DOHH2 (cell line): Measurements from ENCODE around the gene SLC6A13.
"Not testable (repeated sequence)": the region's sequence is repeated elsewhere in the genome, so short reads cannot be mapped to it uniquely, and the experiment has no call there.

Source experiments
- H3F3A ChIP-seq: fragments of 200-600 bp; sonication (generic), shearing (Covaris generic); 2 replicates; pipeline ENCODE4 v1.6.0; 2016; ENCODE audit warnings: antibody characterized with exemption, mild to moderate bottlenecking; ENCODE audit not compliant: control insufficient read depth, insufficient read depth
- H3K27ac ChIP-seq: fragments of 200-600 bp; sonication (generic); 2 replicates; pipeline ENCODE4 v1.5.1; 2014; ENCODE audit warnings: low read depth, mild to moderate bottlenecking, low read length, moderate library complexity
- H3K27me3 ChIP-seq: fragments of 200-600 bp; sonication (generic); 2 replicates; pipeline ENCODE4 v1.6.1; 2014; ENCODE audit warnings: mild to moderate bottlenecking, low read length, mixed read lengths; ENCODE audit not compliant: control insufficient read depth
- H3K36me3 ChIP-seq: fragments of 200-600 bp; sonication (generic); 2 replicates; pipeline ENCODE4 v1.6.1; 2014; ENCODE audit warnings: mild to moderate bottlenecking, low read length, moderate library complexity, mixed read lengths; ENCODE audit not compliant: control insufficient read depth
- H3K4me1 ChIP-seq: fragments of 200-600 bp; sonication (generic); 2 replicates; pipeline ENCODE4 v1.6.1; 2014; ENCODE audit warnings: mild to moderate bottlenecking, low read length, mixed read lengths; ENCODE audit not compliant: control insufficient read depth
- H3K4me2 ChIP-seq: fragments of 200-600 bp; sonication (generic); 2 replicates; pipeline ENCODE4 v1.6.0; 2014; ENCODE audit warnings: mild to moderate bottlenecking, low read length, moderate library complexity
- H3K4me3 ChIP-seq: fragments of 200-600 bp; sonication (generic); 2 replicates; pipeline ENCODE4 v1.5.1; 2014; ENCODE audit warnings: mild to moderate bottlenecking, low read length, mixed read lengths
- H3K79me2 ChIP-seq: fragments of 200-600 bp; sonication (generic); 2 replicates; pipeline ENCODE4 v1.6.1; 2014; ENCODE audit warnings: mild to moderate bottlenecking, low read length, mixed read lengths; ENCODE audit not compliant: control insufficient read depth
- H3K9me2 ChIP-seq: fragments of 200-600 bp; sonication (generic); replicated peaks from 2 replicates; pipeline ENCODE4 v1.6.1; 2014; ENCODE audit warnings: mild to moderate bottlenecking, low read length, mixed read lengths; ENCODE audit not compliant: control insufficient read depth
- H3K9me3 ChIP-seq: fragments of 200-600 bp; sonication (generic); 2 replicates; pipeline ENCODE4 v1.6.1; 2014; ENCODE audit warnings: antibody characterized with exemption, low read length, mixed read lengths; ENCODE audit not compliant: control insufficient read depth, insufficient read depth
- H4K20me1 ChIP-seq: fragments of 200-600 bp; sonication (generic); 2 replicates; pipeline ENCODE4 v1.6.0; 2014; ENCODE audit warnings: low read depth, mild to moderate bottlenecking, antibody characterized with exemption, low read length, moderate library complexity; ENCODE audit not compliant: control insufficient read depth, insufficient read depth
- EZH2phosphoT487 ChIP-seq: fragments of 200-600 bp; sonication (generic); IDR thresholded peaks from 2 replicates; pipeline ENCODE4 v1.6.1; 2017; ENCODE audit warnings: borderline replicate concordance, mild to moderate bottlenecking, antibody characterized with exemption, low read length, moderate library complexity, mixed read lengths
- TF ChIP-seq, protein P1 (sequence below): fragments of 200-600 bp; sonication (generic); IDR thresholded peaks from one replicate; pipeline ENCODE4 v1.5.1; 2014; ENCODE audit warnings: antibody characterized with exemption, mild to moderate bottlenecking, low read depth, low read length; ENCODE audit not compliant: poor library complexity, severe bottlenecking

Gene SLC6A13

DNA sequence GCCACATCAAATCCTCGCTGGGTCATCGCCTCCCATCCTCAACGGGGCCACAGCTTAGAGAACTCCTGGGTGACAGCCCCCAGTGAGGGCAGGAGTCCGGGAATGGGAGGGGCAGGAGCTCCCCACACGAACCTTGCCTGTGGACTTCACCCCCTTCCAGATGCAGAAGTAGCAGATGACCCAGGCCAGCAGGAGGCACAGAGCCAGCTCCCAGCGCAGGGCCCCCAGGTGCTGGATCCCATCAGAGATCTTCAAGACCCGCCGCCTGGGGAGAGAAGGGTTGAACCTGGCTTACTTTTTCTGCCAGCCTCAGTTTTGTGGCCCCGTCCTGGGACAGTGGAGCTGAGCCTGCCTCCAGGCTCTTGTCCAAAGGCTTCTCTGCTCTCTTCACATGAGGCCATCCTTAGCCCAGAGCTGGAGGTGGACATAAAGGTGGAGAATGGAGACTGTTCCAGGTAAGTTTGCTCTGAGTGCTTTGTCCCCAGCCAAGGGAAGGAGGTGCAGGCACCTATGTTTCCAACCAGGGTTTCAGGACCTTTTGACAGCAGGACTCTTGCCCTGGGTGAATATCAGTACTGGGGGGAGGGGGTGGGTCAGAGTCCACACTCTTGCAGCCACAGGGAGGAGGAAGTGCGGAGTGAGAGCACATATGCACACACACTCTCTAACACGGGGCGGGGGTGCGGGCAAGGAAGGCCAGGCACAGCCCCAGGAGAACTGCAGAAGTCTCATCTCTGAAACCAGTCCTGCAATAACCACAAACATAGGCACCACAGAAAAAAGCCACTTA is 25.4 kb downstream of the SLC6A13 start:
- Histone ChIP-seq H4K20me1 (no peaks in the 10 kb centered on the region), H3K9me2 (no peaks in the 10 kb centered on the region), H3K36me3 (no peaks in the 10 kb centered on the region), H3F3A (no peaks in the 10 kb centered on the region), H3K9me3 (peaks cover 16% of the 10 kb centered on the region; the same call in 1 of the 2 replicates), H3K4me2 (no peak overlapping the region), H3K27ac (no peak overlapping the region), H3K4me1 (no peaks in the 10 kb centered on the region), H3K27me3 (no peaks in the 10 kb centered on the region), H3K4me3 (no peak overlapping the region), H3K79me2 (no peaks in the 10 kb centered on the region)
- TF ChIP-seq, protein P1, sequence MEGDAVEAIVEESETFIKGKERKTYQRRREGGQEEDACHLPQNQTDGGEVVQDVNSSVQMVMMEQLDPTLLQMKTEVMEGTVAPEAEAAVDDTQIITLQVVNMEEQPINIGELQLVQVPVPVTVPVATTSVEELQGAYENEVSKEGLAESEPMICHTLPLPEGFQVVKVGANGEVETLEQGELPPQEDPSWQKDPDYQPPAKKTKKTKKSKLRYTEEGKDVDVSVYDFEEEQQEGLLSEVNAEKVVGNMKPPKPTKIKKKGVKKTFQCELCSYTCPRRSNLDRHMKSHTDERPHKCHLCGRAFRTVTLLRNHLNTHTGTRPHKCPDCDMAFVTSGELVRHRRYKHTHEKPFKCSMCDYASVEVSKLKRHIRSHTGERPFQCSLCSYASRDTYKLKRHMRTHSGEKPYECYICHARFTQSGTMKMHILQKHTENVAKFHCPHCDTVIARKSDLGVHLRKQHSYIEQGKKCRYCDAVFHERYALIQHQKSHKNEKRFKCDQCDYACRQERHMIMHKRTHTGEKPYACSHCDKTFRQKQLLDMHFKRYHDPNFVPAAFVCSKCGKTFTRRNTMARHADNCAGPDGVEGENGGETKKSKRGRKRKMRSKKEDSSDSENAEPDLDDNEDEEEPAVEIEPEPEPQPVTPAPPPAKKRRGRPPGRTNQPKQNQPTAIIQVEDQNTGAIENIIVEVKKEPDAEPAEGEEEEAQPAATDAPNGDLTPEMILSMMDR = no peak
- TF ChIP-seq EZH2phosphoT487 = no peak

DNA sequence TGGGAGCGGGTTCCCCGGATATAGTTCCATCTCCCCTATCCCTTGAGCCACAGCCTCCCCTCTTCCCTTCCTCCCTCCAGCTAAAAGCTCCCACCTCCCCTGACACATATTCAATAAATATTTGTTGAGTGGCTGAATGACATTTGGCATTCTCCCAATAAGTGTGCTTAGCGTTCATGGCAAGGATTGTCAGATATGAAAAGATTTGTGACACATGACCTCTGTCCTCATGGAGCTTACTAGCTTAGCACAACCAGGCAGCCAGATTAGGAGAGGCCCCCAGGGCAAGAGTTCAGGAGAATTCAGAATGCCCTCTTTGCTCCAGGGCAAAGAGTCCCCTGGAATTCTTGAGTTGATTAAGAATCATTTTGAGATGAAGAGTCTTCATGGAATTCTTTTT is 26.2 kb downstream of the SLC6A13 start:
- Histone ChIP-seq H3F3A (no peaks in the 10 kb centered on the region), H3K9me3 (peaks cover 16% of the 10 kb centered on the region; the same call in 1 of the 2 replicates), H3K9me2 (no peaks in the 10 kb centered on the region), H3K4me1 (no peaks in the 10 kb centered on the region), H3K4me3 (no peak overlapping the region), H3K4me2 (no peak overlapping the region), H3K79me2 (no peaks in the 10 kb centered on the region), H3K27me3 (no peaks in the 10 kb centered on the region), H3K36me3 (no peaks in the 10 kb centered on the region), H3K27ac (no peak overlapping the region), H4K20me1 (no peaks in the 10 kb centered on the region)
- TF ChIP-seq, protein P1 = no peak
- TF ChIP-seq EZH2phosphoT487 = no peak

GRCh38 chr12:235967-236366 is 26.7 kb downstream of the SLC6A13 start:
- not testable (repeated sequence) for H3K4me1 ChIP-seq, H3K9me2 ChIP-seq, H4K20me1 ChIP-seq, H3K27me3 ChIP-seq, H3K27ac ChIP-seq, H3F3A ChIP-seq, H3K4me3 ChIP-seq, H3K4me2 ChIP-seq, H3K36me3 ChIP-seq, H3K79me2 ChIP-seq
- H3K9me3 ChIP-seq = peaks cover 16% of the 10 kb centered on the region; the same call in 1 of the 2 replicates

DNA sequence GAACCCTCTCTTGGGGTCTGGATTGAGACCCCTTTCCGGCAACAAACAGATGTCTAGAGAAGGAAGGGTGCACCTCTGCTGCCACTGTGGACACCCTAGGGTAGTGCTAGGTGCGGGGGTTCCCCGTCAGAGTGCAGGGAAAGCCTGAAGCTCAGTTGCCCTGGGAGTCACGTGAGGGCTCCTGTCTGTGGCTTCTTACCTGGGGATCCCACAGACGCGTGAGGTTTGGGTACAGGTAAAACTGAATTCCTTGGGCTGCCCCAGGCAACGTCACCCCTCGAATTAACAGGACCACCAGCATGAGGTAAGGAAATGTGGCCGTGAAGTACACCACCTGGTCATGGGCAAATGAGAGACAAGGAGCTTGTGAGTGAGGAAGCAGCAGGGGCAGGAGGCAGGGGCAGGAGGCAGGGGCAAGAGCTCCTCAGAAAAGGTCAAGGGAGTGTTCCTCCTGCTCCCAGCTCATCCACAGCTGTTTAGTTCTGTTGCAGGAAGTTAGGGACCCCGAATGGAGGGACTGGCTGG is 27.7 kb downstream of the SLC6A13 start:
- H3K79me2 ChIP-seq = no peaks in the 10 kb centered on the region
- no peaks in the 10 kb centered on the region for H4K20me1 ChIP-seq
- H3K27ac ChIP-seq = no peak overlapping the region
- no peaks in the 10 kb centered on the region for H3K36me3 ChIP-seq
- no peak overlapping the region for H3K4me2 ChIP-seq
- H3K27me3 ChIP-seq = no peaks in the 10 kb centered on the region
- no peak overlapping the region for H3K4me3 ChIP-seq
- no peaks in the 10 kb centered on the region for H3K9me2 ChIP-seq
- no peaks in the 10 kb centered on the region for H3F3A ChIP-seq
- H3K9me3 ChIP-seq = peaks cover 16% of the 10 kb centered on the region; the same call in 1 of the 2 replicates
- no peak for TF ChIP-seq EZH2phosphoT487
- TF ChIP-seq, protein P1 = no peak
- no peaks in the 10 kb centered on the region for H3K4me1 ChIP-seq
